Measurements from ENCODE around the gene METTL9. TPM values are rescaled to one million over a fixed set of nuclear protein-coding genes. Genes with fewer than 3 reads are reported as not detected.
"Not testable (repeated sequence)": the region's sequence is repeated elsewhere in the genome, so short reads cannot be mapped to it uniquely, and the experiment has no call there.

Gene METTL9
- total and polyA plus RNA-seq, 2 of the 4 experiments (the other 2 are of a cell fraction), result 54.8 to 95.5 TPM

GRCh38 chr16:21674456-21674855 lies 75.1 kb downstream of the METTL9 start:
- ATAC-seq (ENCODE audit: low read depth); H3K9me3 ChIP-seq (ENCODE audit: control insufficient read depth, insufficient read depth, low read length); H3K9me1 ChIP-seq (ENCODE audit: insufficient read depth, low read length); intact Hi-C loops (cut with micrococcal nuclease); H2AFZ ChIP-seq (replicated peaks; ENCODE audit: low read length, poor library complexity); H3K14ac ChIP-seq (replicated peaks; ENCODE audit: low read depth, low read length); H3K27me3 ChIP-seq (ENCODE audit: control insufficient read depth, insufficient read depth, low read length); H2BK15ac ChIP-seq (ENCODE audit: low read depth, low read length); H2BK20ac ChIP-seq (ENCODE audit: low read depth, low read length); H2BK5ac ChIP-seq (ENCODE audit: low read depth, low read length, poor library complexity, severe bottlenecking); DNase-seq; H3K4me1 ChIP-seq (ENCODE audit: control insufficient read depth, insufficient read depth, low read length); H3K9ac ChIP-seq (ENCODE audit: low read depth, low read length); H4K20me1 ChIP-seq (ENCODE audit: insufficient read depth, low read length); H3K56ac ChIP-seq (ENCODE audit: extremely low read depth, insufficient read depth, low read length); dilution Hi-C loops (cut with HindIII; ENCODE audit: low sequenced_read_pairs, unreplicated experiment); H3K79me1 ChIP-seq (ENCODE audit: low read depth in 1 of 2, low read length in 2 of 2); H3K36me3 ChIP-seq (ENCODE audit: control insufficient read depth, insufficient read depth, low read length); H4K8ac ChIP-seq (ENCODE audit: low read depth in 2 of 2, low read length in 2 of 2); H3K4me2 ChIP-seq (ENCODE audit: low read depth, low read length); H4K5ac ChIP-seq (ENCODE audit: low read depth, low read length); H2AK9ac ChIP-seq (replicated peaks; ENCODE audit: low read depth, low read length, poor library complexity); H2BK120ac ChIP-seq (ENCODE audit: low read depth, low read length); H3K18ac ChIP-seq (ENCODE audit: low read depth, low read length); CTCF ChIA-PET; H3K4ac ChIP-seq (ENCODE audit: low read depth, low read length); H4K91ac ChIP-seq (ENCODE audit: insufficient read depth, low read depth, low read length); H3K27ac ChIP-seq (ENCODE audit: insufficient read depth, low read length); POLR2A ChIA-PET (ENCODE audit: unreplicated experiment); H3K23ac ChIP-seq (ENCODE audit: low read depth, low read length); BruUV-seq (replicated peaks); H3K4me3 ChIP-seq (ENCODE audit: insufficient read depth, low read depth, low read length); H2AK5ac ChIP-seq (ENCODE audit: low read depth, low read length): not testable (repeated sequence)
- no CpG with 5 or more reads among the region's 4 CpGs for WGBS, 2 experiments (ENCODE audit: extremely low coverage in 2 of 2, insufficient read length in 1 of 2)
- in situ Hi-C loops (cut with MboI; ENCODE audit: low sequenced_read_pairs), result loop anchor here (10.0 kb wide), 1 partner anchor 50 kb away; no protein-coding TSS in a partner anchor
